HG02610 (cell line): Measurements from ENCODE around the gene HMGB1.

Experiments used
- ATAC-seq: cut with Tn5 transposase; IDR thresholded peaks from one replicate; pipeline ENCODE4 v1.9.1; 2021; ENCODE audit warnings: mild to moderate bottlenecking, moderate library complexity; ENCODE audit not compliant: unreplicated experiment

HMGB1 gene

GRCh38 chr13:30406779-30407416, 58.8 kb downstream of the HMGB1 start:
- ATAC-seq: no peak
